Neuronal stem cell (in vitro differentiated cells): Measurements from ENCODE around the gene MFF.
"Not testable (repeated sequence)": the region's sequence is repeated elsewhere in the genome, so short reads cannot be mapped to it uniquely, and the experiment has no call there.

ENCODE experiments used
- DNase-seq: peaks from one replicate; pipeline ENCODE4 v3.0.0-alpha.2; 2013; ENCODE audit warnings: low spot score
- H2AFZ ChIP-seq: one replicate; pipeline ENCODE4 v1.6.1; 2013; ENCODE audit warnings: mild to moderate bottlenecking, low read length, inconsistent platforms
- H2AK5ac ChIP-seq: 2 replicates; pipeline ENCODE4 v1.6.1; 2013; ENCODE audit warnings: low read depth, mild to moderate bottlenecking, inconsistent platforms, low read length, moderate library complexity, mixed read lengths
- H2BK120ac ChIP-seq: 2 replicates; pipeline ENCODE4 v1.6.1; 2013; ENCODE audit warnings: low read depth, mild to moderate bottlenecking, inconsistent platforms, low read length, moderate library complexity, mixed read lengths
- H2BK12ac ChIP-seq: one replicate; pipeline ENCODE4 v1.6.1; 2013; ENCODE audit warnings: low read length, inconsistent platforms
- H2BK15ac ChIP-seq: 2 replicates; pipeline ENCODE4 v1.6.1; 2013; ENCODE audit warnings: mild to moderate bottlenecking, low read length, inconsistent platforms, mixed read lengths
- H2BK5ac ChIP-seq: one replicate; pipeline ENCODE4 v1.6.1; 2013; ENCODE audit warnings: inconsistent platforms, mild to moderate bottlenecking, low read length, moderate library complexity
- H3K14ac ChIP-seq: one replicate; pipeline ENCODE4 v1.6.1; 2013; ENCODE audit warnings: low read length, inconsistent platforms
- H3K18ac ChIP-seq: 2 replicates; pipeline ENCODE4 v1.6.1; 2013; ENCODE audit warnings: low read length, inconsistent platforms
- H3K23ac ChIP-seq: 2 replicates; pipeline ENCODE4 v1.6.1; 2013; ENCODE audit warnings: low read depth, mild to moderate bottlenecking, mixed read lengths, low read length, inconsistent platforms; ENCODE audit not compliant: poor library complexity
- H3K27ac ChIP-seq: replicated peaks from 3 replicates; pipeline ENCODE4 v1.5.1; 2013; ENCODE audit warnings: low read length, inconsistent platforms
- H3K27me3 ChIP-seq, 3 experiments: 2 replicates each; pipeline ENCODE4 v1.6.1; 2013; ENCODE audit warnings: low read length in 3 of 3, mild to moderate bottlenecking in 2 of 3, inconsistent platforms in 1 of 3, low read depth in 1 of 3, mixed read lengths in 1 of 3, moderate library complexity in 1 of 3; ENCODE audit not compliant: control insufficient read depth in 3 of 3, insufficient read depth in 3 of 3
- H3K36me3 ChIP-seq, 2 donors: replicated peaks in 1 of 2; 2 replicates each; pipeline ENCODE4 v1.6.1; 2013; ENCODE audit warnings: low read length in 2 of 2; ENCODE audit not compliant: control insufficient read depth in 2 of 2, insufficient read depth in 2 of 2
- H3K4ac ChIP-seq: 2 replicates; pipeline ENCODE4 v1.6.1; 2013; ENCODE audit warnings: inconsistent platforms, mild to moderate bottlenecking, low read length, moderate library complexity
- H3K4me1 ChIP-seq, 2 donors: 1 replicate in 1 of 2; 2 replicates in 1 of 2; pipeline ENCODE4 v1.6.1; 2013; ENCODE audit warnings: low read length in 2 of 2, low read depth in 1 of 2; ENCODE audit not compliant: control insufficient read depth in 2 of 2, insufficient read depth in 1 of 2
- H3K4me2 ChIP-seq: one replicate; pipeline ENCODE4 v1.6.1; 2013; ENCODE audit warnings: mild to moderate bottlenecking, low read length, inconsistent platforms; ENCODE audit not compliant: insufficient read depth, poor library complexity, severe bottlenecking
- H3K4me3 ChIP-seq, 2 donors: 2 replicates each; pipeline ENCODE4 v1.5.1; 2013; ENCODE audit warnings: low read length in 2 of 2, mild to moderate bottlenecking in 2 of 2, inconsistent platforms in 1 of 2, moderate library complexity in 1 of 2
- H3K79me1 ChIP-seq: one replicate; pipeline ENCODE4 v1.6.1; 2013; ENCODE audit warnings: low read depth, mild to moderate bottlenecking, inconsistent platforms, low read length, moderate library complexity
- H3K9ac ChIP-seq: one replicate; pipeline ENCODE4 v1.6.1; 2013; ENCODE audit warnings: mild to moderate bottlenecking, low read depth, low read length, inconsistent platforms; ENCODE audit not compliant: poor library complexity
- H3K9me3 ChIP-seq, 2 donors: replicated peaks in 1 of 2; 2 replicates each; pipeline versions ENCODE3 to v1.6.1; 2013; ENCODE audit warnings: low read length in 2 of 2, mild to moderate bottlenecking in 2 of 2, inconsistent platforms in 1 of 2, low read depth in 1 of 2, mixed read lengths in 1 of 2, moderate library complexity in 1 of 2; ENCODE audit not compliant: control insufficient read depth in 2 of 2, insufficient read depth in 1 of 2
- H4K8ac ChIP-seq: one replicate; pipeline ENCODE4 v1.6.1; 2013; ENCODE audit warnings: low read depth, mild to moderate bottlenecking, inconsistent platforms, low read length, moderate library complexity
- H4K91ac ChIP-seq: one replicate; pipeline ENCODE4 v1.6.1; 2013; ENCODE audit warnings: low read length, low read depth, mild to moderate bottlenecking, inconsistent platforms; ENCODE audit not compliant: poor library complexity
- WGBS, 2 donors: extraction: QIAGEN DNeasy Blood & Tissue Kit; methylation state at CpG; one replicate each; pipeline ENCODE4 v1.1.7; 2013; ENCODE audit warnings: missing lambda C conversion rate in 2 of 2, mixed read lengths in 1 of 2; ENCODE audit not compliant: insufficient read length in 2 of 2, insufficient replicate concordance in 1 of 2; ENCODE audit errors: extremely low coverage in 2 of 2; 5-methylcytosine and 5-hydroxymethylcytosine counted together

MFF gene

GRCh38 chr2:227363756-227364155 lies 38.7 kb downstream of the MFF start:
- WGBS, 2 donors = no CpG with 5 or more reads among the region's 6 CpGs
- H2BK12ac ChIP-seq = no peak overlapping the region
- no peak overlapping the region for H3K23ac ChIP-seq
- no peak overlapping the region for H2BK5ac ChIP-seq
- no peak overlapping the region for H3K4ac ChIP-seq
- no peak overlapping the region for H2AFZ ChIP-seq
- no peak overlapping the region for H2BK120ac ChIP-seq
- no peak for DNase-seq
- H3K18ac ChIP-seq = no peak overlapping the region
- H3K79me1 ChIP-seq = no peaks in the 10 kb centered on the region
- H3K9ac ChIP-seq = no peak overlapping the region
- H4K91ac ChIP-seq = no peak overlapping the region
- H3K9me3 ChIP-seq = no peaks in the 10 kb centered on the region
- H3K4me1 ChIP-seq = no peaks in the 10 kb centered on the region
- H3K4me3 ChIP-seq = no peak overlapping the region
- no peaks in the 10 kb centered on the region for H3K27me3 ChIP-seq
- no peak overlapping the region for H3K14ac ChIP-seq
- peaks cover 2 to 29% of the 10 kb centered on the region in 2 donors for H3K36me3 ChIP-seq
- no peak overlapping the region for H3K4me2 ChIP-seq
- no peak overlapping the region for H2AK5ac ChIP-seq
- H2BK15ac ChIP-seq = no peak overlapping the region
- H3K27ac ChIP-seq = no peak overlapping the region
- H4K8ac ChIP-seq = no peak overlapping the region

DNA sequence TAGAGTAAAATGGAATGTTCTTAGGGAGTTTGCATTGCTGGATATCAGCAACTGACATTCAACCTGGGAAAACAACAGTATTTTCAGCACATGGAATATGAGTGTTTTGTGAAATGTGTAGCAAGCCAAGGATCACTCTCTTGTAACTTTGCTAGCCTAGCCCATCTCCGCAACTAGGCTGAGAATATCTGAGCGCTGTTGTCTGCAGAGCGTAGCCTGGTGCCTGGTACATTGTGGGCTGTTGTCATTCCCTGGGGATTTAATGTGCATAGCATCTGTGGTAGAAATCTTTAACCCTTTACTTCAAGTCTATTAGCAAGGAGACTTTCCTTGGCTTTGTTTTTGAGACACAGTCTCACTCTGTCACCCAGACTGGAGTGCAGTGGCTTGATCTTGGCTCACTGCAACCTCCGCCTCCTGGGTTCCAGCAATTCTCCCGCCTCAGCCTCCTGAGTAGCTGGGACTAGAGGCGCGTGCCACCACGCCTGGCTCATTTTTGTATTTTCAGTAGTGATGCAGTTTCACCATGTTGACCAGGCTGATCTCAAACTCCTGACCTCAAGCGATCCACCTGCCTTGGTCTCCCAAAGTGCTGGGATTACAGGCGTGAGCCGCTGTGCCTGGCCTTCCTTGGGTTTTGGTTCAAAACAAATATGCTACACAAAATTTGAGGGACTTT lies 39.7 kb downstream of the MFF start:
- H3K79me1 ChIP-seq, H3K4me1 ChIP-seq, H3K9ac ChIP-seq, H4K91ac ChIP-seq, H4K8ac ChIP-seq, H3K14ac ChIP-seq, H2AFZ ChIP-seq, H2BK120ac ChIP-seq, H2BK5ac ChIP-seq, H3K4me2 ChIP-seq, H3K9me3 ChIP-seq, H3K23ac ChIP-seq, H3K27me3 ChIP-seq, H3K4me3 ChIP-seq, H2BK12ac ChIP-seq, H3K4ac ChIP-seq, H2BK15ac ChIP-seq, DNase-seq, H3K27ac ChIP-seq, H2AK5ac ChIP-seq, H3K18ac ChIP-seq: not testable (repeated sequence)
- H3K36me3 ChIP-seq = peaks cover 2 to 20% of the 10 kb centered on the region in 2 donors
- WGBS, 2 donors = no CpG with 5 or more reads among the region's 11 CpGs

DNA sequence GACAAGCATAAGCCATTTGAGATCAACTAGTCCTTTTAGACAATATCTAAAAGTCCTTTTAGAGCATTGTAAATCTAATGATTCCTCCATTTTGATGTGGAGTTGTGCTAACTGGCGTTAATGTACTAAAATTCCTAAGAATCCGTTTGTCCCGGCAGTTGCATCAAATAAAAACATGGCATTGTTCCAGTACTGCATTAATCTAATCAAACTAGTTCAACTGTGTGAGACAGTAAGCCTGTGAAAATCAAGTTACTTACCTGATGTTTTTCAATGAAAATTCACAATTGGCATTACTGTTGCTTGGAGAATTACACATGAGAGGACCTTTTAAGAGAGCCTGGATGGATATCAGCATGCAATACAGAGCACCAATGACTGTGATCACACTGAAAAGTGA lies 40.8 kb downstream of the MFF start:
- Histone ChIP-seq H3K4ac (no peak overlapping the region), H3K23ac (no peak overlapping the region), H3K4me2 (no peak overlapping the region), H3K4me3 (no peak overlapping the region), H2BK12ac (no peak overlapping the region), H2BK120ac (no peak overlapping the region), H2BK15ac (no peak overlapping the region), H4K91ac (no peak overlapping the region), H3K18ac (no peak overlapping the region), H2BK5ac (no peak overlapping the region), H4K8ac (no peak overlapping the region), H2AK5ac (no peak overlapping the region), H3K27ac (no peak overlapping the region), H3K79me1 (no peaks in the 10 kb centered on the region), H3K9ac (no peak overlapping the region), H3K4me1 (no peaks in the 10 kb centered on the region), H3K14ac (no peak overlapping the region), H3K36me3 (peaks cover 1 to 8% of the 10 kb centered on the region in 2 donors), H2AFZ (no peak overlapping the region), H3K27me3 (no peaks in the 10 kb centered on the region), H3K9me3 (no peaks in the 10 kb centered on the region)
- DNase-seq = no peak
- WGBS, 2 donors = no CpG with 5 or more reads among the region's 3 CpGs

- Histone ChIP-seq H2BK12ac (no peak overlapping the region), H2BK15ac (no peak overlapping the region), H3K79me1 (no peaks in the 10 kb centered on the region), H3K27ac (no peak overlapping the region), H4K91ac (no peak overlapping the region), H3K36me3 (no peaks in the 10 kb centered on the region), H3K4me1 (no peaks in the 10 kb centered on the region), H3K4me2 (no peak overlapping the region), H4K8ac (no peak overlapping the region), H3K4ac (no peak overlapping the region), H3K4me3 (no peak overlapping the region), H3K23ac (peak overlapping the region; percentile 44), H3K14ac (no peak overlapping the region), H3K27me3 (no peaks in the 10 kb centered on the region), H3K18ac (no peak overlapping the region), H2AFZ (no peak overlapping the region), H3K9me3 (no peaks in the 10 kb centered on the region), H2BK120ac (no peak overlapping the region), H2BK5ac (no peak overlapping the region), H3K9ac (no peak overlapping the region), H2AK5ac (no peak overlapping the region)
- no peak for DNase-seq
- no CpG with 5 or more reads among the region's 11 CpGs for WGBS, 2 donors
These were observed 41.8 kb downstream of the MFF start for GRCh38 chr2:227366769-227367426.
